T-cell (primary cell): ENCODE measurements around the gene AJUBA. TPM values are rescaled to one million over a fixed set of nuclear protein-coding genes. Genes with fewer than 3 reads are reported as not detected.

ENCODE experiments used
- ATAC-seq, 4 experiments: fragments of 200-7000 bp in 3 of 4; fragments of 150-1000 bp in 1 of 4; cut with Tn5 transposase; replicated peaks in 1 of 4; 1 replicate in 3 of 4; 2 replicates in 1 of 4; pipeline ENCODE4 v1.10.0; 2021; ENCODE audit warnings: moderate library complexity in 3 of 4, mild to moderate bottlenecking in 2 of 4, moderate number of reproducible peaks in 1 of 4
- CTCF ChIA-PET, 2 donors: fragments of 300-600 bp; sonication (Branson Sonifier 250); formaldehyde crosslinking; loops; one replicate each; lab custom pipeline; 2022; ENCODE audit warnings: antibody characterized with exemption in 2 of 2; lab: Charles Lee
- POLR2A ChIA-PET, 2 donors: fragments of 300-600 bp; sonication (Branson Sonifier 250); formaldehyde crosslinking; loops; one replicate each; lab custom pipeline; 2022; ENCODE audit warnings: antibody characterized with exemption in 2 of 2; lab: Charles Lee
- DNase-seq, 35 experiments: peaks; one replicate each; pipeline versions ENCODE4 v3.0.0 to v3.0.0-alpha.2; 2013 to 2023
- H3K27ac ChIP-seq: one replicate; pipeline ENCODE4 v1.5.1; 2013; ENCODE audit warnings: low read length
- H3K27me3 ChIP-seq, 2 experiments: replicated peaks in 1 of 2; 1 replicate in 1 of 2; 2 replicates in 1 of 2; pipeline versions ENCODE4 v1.6.1 to v1.7.0; 2013; ENCODE audit warnings: low read length in 1 of 2, mixed read lengths in 1 of 2; ENCODE audit not compliant: control insufficient read depth in 2 of 2, insufficient read depth in 2 of 2; ENCODE audit errors: extremely low read depth in 1 of 2
- H3K36me3 ChIP-seq, 2 donors: 1 replicate in 1 of 2; 2 replicates in 1 of 2; pipeline versions ENCODE4 v1.6.1 to v1.7.0; 2013; ENCODE audit warnings: low read length in 1 of 2; ENCODE audit not compliant: control insufficient read depth in 2 of 2, insufficient read depth in 1 of 2; ENCODE audit errors: extremely low read depth in 1 of 2
- H3K4me1 ChIP-seq, 2 experiments: 1 replicate in 1 of 2; 2 replicates in 1 of 2; pipeline versions ENCODE4 v1.6.1 to v1.7.0; 2013; ENCODE audit warnings: low read length in 2 of 2, mixed read lengths in 1 of 2; ENCODE audit not compliant: insufficient read depth in 2 of 2, control insufficient read depth in 1 of 2; ENCODE audit errors: extremely low read depth in 1 of 2
- H3K4me3 ChIP-seq, 2 donors: 1 replicate in 1 of 2; 2 replicates in 1 of 2; pipeline versions ENCODE4 v1.5.1 to v1.7.0; 2013; ENCODE audit warnings: mild to moderate bottlenecking in 2 of 2, low read length in 1 of 2, moderate library complexity in 1 of 2; ENCODE audit not compliant: control insufficient read depth in 1 of 2; ENCODE audit errors: extremely low read depth in 1 of 2
- H3K9me3 ChIP-seq: 2 replicates; pipeline ENCODE4 v1.7.0; 2013
- H3K27ac Mint-ChIP-seq, 2 donors: one replicate each; pipeline ENCODE4 v1.8.0; 2020 to 2021; ENCODE audit warnings: mild to moderate bottlenecking in 2 of 2, mixed read lengths in 2 of 2
- H3K27me3 Mint-ChIP-seq, 2 donors: one replicate each; pipeline ENCODE4 v1.8.0; 2021 to 2022; ENCODE audit warnings: mixed read lengths in 2 of 2
- H3K36me3 Mint-ChIP-seq: one replicate; pipeline ENCODE4 v1.8.0; 2021; ENCODE audit warnings: mixed read lengths
- H3K4me1 Mint-ChIP-seq, 3 donors: one replicate each; pipeline ENCODE4 v1.8.0; 2020 to 2022; ENCODE audit warnings: mixed read lengths in 3 of 3, mild to moderate bottlenecking in 1 of 3
- H3K4me3 Mint-ChIP-seq, 3 donors: one replicate each; pipeline ENCODE4 v1.8.0; 2020 to 2022; ENCODE audit warnings: mild to moderate bottlenecking in 3 of 3, mixed read lengths in 3 of 3, moderate library complexity in 3 of 3
- H3K9me3 Mint-ChIP-seq, 3 donors: one replicate each; pipeline ENCODE4 v1.8.0; 2020 to 2022; ENCODE audit warnings: mixed read lengths in 3 of 3
- WGBS: methylation state at CpG from one replicate; pipeline ENCODE4 v1.1.5; 2013; ENCODE audit warnings: missing lambda C conversion rate; ENCODE audit not compliant: insufficient coverage; 5-methylcytosine and 5-hydroxymethylcytosine counted together
- total RNA-seq, 35 experiments: library from RNA in 6 of 35; stranded (reverse) in 6 of 35; fragments of 120-200 nt in 1 of 35; gene quantifications; one replicate each; pipeline versions ENCODE4 v1.2.1 to v1.2.4 and lab custom pipeline; 2013 to 2026

The AJUBA gene
- total RNA-seq (1 to 10 TPM; 1.8 to 3.1 (median 2.4) TPM), total RNA-seq (lab: John Stamatoyannopoulos, UW) (1.1 to 6.9 (median 2.4) reads per million in 29 experiments)
- total RNA-seq (2013): 1.1 TPM

- Histone ChIP-seq H3K27ac (no peak within 1 kb of the TSS), H3K9me3 (no peaks in the 10 kb centered on the region), H3K4me3 (peak within 1 kb of the TSS; percentile 64 to 92), H3K27me3 (peaks cover 0 to 22% of the 10 kb centered on the region in 2 experiments), H3K4me1 (peaks cover 2 to 37% of the 10 kb centered on the region in 2 experiments), H3K36me3 (peaks cover 0 to 4% of the 10 kb centered on the region in 2 donors)
- H3K4me1 Mint-ChIP-seq: peaks cover 9 to 11% (median 10%) of the 10 kb centered on the region in 3 donors
- WGBS: under 1% methylated on average over 47 of the region's 48 CpGs
- DNase-seq (peak; percentile 47 to 80 (median 65)), ATAC-seq (peak; percentile 60 to 63 (median 62))
- H3K27me3 Mint-ChIP-seq: no peaks in the 10 kb centered on the region
- ChIA-PET POLR2A (interaction anchor here (0.5 to 0.6 kb wide), 3 partner anchors 13 to 158 kb away, joined by 3 to 5 read pairs (median 4); no protein-coding TSS in a partner anchor), CTCF (interaction anchor here (0.6 to 2.9 kb wide), 16 partner anchors 8 to 1137 kb away, joined by 3 to 17 read pairs (median 4); partner anchors contain the start of gene PRMT5 (in 1 of the 2))
- H3K4me3 Mint-ChIP-seq: peak within 1 kb of the TSS in 1 of 3 donors; percentile 66
- no peak within 1 kb of the TSS for H3K27ac Mint-ChIP-seq
- no peaks in the 10 kb centered on the region for H3K36me3 Mint-ChIP-seq
- no peaks in the 10 kb centered on the region for H3K9me3 Mint-ChIP-seq
Observed at GRCh38 chr14:22982477-22983245, at the start of gene AJUBA. TSS of gene AJUBA (minus strand) at chr14:22982551. CDS start at chr14:22982266, 285 bp downstream.

DNA sequence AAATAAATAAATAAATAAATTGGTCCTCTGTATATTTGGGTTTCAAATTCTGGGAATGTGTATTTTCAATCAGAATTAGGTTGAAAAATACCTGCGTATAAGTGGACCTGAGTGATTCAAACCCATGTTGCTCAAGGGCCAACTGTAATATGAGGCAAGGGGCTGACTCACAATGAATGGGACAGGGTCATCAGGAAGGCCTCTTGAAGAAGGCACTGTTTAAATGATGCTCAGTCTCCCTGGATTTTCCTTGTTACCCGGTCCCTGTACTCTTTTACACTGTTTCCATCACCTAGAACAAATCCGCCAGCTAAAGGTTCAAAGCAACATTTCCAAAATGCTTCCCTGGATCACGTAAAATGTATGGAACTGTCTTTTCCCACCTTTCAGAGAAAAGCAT, 48.6 kb upstream of the AJUBA start:
- H3K4me1 Mint-ChIP-seq: peaks cover 50 to 55% (median 54%) of the 10 kb centered on the region in 3 donors
- Histone ChIP-seq H3K27me3 (no peaks in the 10 kb centered on the region), H3K4me3 (no peak overlapping the region), H3K27ac (no peak overlapping the region), H3K9me3 (no peaks in the 10 kb centered on the region), H3K4me1 (peaks cover 23 to 30% of the 10 kb centered on the region in 2 experiments), H3K36me3 (peaks cover 0 to 28% of the 10 kb centered on the region in 2 donors)
- ChIA-PET POLR2A (interaction anchor here (0.5 to 0.6 kb wide), 3 partner anchors 17 to 91 kb away, joined by 3 to 4 read pairs (median 3); no protein-coding TSS in a partner anchor), CTCF (interaction anchor here (0.8 to 1.4 kb wide), 3 partner anchors 19 to 266 kb away, joined by 3 to 10 read pairs (median 4); no protein-coding TSS in a partner anchor)
- H3K27me3 Mint-ChIP-seq: no peaks in the 10 kb centered on the region
- peaks cover 26% of the 10 kb centered on the region for H3K36me3 Mint-ChIP-seq
- WGBS: 100% methylated on average over 3 of the region's 4 CpGs
- H3K9me3 Mint-ChIP-seq: no peaks in the 10 kb centered on the region
- peak overlapping the region in 1 of 3 donors; percentile 16 for H3K4me3 Mint-ChIP-seq
- ATAC-seq (no peak), DNase-seq (no peak)
- H3K27ac Mint-ChIP-seq: no peak overlapping the region

GRCh38 chr14:23028799-23029198, 46.4 kb upstream of the AJUBA start:
- Mint-ChIP-seq H3K9me3 (no peaks in the 10 kb centered on the region), H3K4me3 (peak overlapping the region; percentile 0 to 51 (median 41)), H3K27ac (peak overlapping the region; percentile 67 to 84), H3K36me3 (peaks cover 40% of the 10 kb centered on the region), H3K4me1 (peaks cover 54 to 61% (median 55%) of the 10 kb centered on the region in 3 donors), H3K27me3 (no peaks in the 10 kb centered on the region)
- peak in 20 of 35 experiments; percentile 13 to 63 (median 24) for DNase-seq
- POLR2A ChIA-PET: interaction anchor here in 1 of 2 donors (0.8 to 1.0 kb wide), 2 partner anchors 22 to 43 kb away, joined by 3 read pairs; no protein-coding TSS in a partner anchor
- ATAC-seq: peak; percentile 80 to 98 (median 92)
- peaks cover 25 to 36% of the 10 kb centered on the region in 2 experiments for H3K4me1 ChIP-seq
- H3K9me3 ChIP-seq: no peaks in the 10 kb centered on the region
- H3K4me3 ChIP-seq: no peak overlapping the region
- no peaks in the 10 kb centered on the region for H3K27me3 ChIP-seq
- 0% methylated on average over 2 of the region's 2 CpGs for WGBS
- CTCF ChIA-PET: interaction anchor here (1.0 to 2.6 kb wide), 6 partner anchors 21 to 42 kb away, joined by 3 to 15 read pairs (median 5); no protein-coding TSS in a partner anchor
- H3K27ac ChIP-seq: peak overlapping the region; percentile 64
- H3K36me3 ChIP-seq: peaks cover 0 to 39% of the 10 kb centered on the region in 2 donors

DNA sequence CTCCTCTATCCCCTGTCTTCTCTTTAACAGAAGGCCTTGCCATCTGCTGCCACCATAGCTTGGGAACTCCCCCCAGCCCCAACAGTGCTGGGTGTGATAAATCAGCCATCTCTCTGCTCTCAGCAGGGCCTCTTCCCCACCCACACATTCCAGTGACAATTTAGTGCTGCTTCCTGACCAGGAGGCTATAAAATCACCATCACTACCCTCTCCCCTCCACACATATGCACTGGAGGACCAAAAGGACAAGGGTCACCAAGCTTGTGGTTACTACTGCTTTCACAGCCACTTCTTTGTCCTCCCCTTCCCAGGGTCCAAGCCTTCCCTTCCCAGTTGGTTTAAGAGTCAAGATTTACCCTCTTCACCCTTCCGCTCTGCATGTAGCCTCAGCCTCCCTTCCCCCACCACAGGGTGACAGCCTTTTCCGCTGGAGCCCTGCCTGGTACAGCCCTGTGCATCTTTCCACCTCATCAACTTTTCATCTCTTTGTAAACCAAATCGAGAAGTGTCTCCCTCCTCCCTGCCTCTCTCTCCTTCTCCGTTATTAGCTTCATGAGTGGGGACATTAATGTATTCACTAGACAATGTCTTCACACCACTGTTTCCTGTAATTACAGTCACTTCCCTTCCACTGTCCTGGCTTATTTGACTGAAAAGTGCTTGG, 42.9 kb upstream of the AJUBA start:
- POLR2A ChIA-PET: no interaction called here
- Mint-ChIP-seq H3K27me3 (no peaks in the 10 kb centered on the region), H3K9me3 (no peaks in the 10 kb centered on the region), H3K27ac (peak overlapping the region; percentile 58 to 84), H3K36me3 (peaks cover 28% of the 10 kb centered on the region), H3K4me3 (peak overlapping the region in 1 of 3 donors; percentile 36), H3K4me1 (peaks cover 65 to 78% (median 65%) of the 10 kb centered on the region in 3 donors)
- CTCF ChIA-PET: no interaction called here
- peaks cover 0 to 15% of the 10 kb centered on the region in 2 donors for H3K36me3 ChIP-seq
- ATAC-seq: no peak
- peak in 1 of 35 experiments; percentile 12 for DNase-seq
- peaks cover 35 to 48% of the 10 kb centered on the region in 2 experiments for H3K4me1 ChIP-seq
- 64% methylated on average over 2 of the region's 4 CpGs for WGBS
- no peaks in the 10 kb centered on the region for H3K27me3 ChIP-seq
- peak overlapping the region; percentile 7 for H3K27ac ChIP-seq
- no peaks in the 10 kb centered on the region for H3K9me3 ChIP-seq
- no peak overlapping the region for H3K4me3 ChIP-seq

DNA sequence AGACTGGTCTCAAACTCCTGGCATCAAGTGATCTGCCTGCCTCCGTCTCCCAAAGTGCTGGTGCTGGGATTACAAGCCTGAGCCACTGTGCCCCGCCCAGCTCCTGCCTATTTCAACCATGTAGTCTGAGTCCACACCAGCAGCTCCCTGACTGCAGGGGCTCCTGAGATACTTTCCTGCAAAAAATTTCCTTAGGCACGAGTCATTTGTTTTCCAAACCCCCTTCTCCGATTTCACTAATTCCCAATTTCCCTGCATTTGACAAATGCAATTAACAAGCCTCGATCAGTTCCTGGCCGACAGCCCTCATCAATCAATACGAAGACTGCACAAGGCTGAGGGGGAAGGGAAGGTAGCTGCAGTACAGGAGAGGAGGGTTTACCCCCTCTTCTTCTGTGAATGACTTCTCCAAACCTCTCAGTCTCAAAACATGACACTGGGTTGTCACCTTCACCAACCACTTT, 42.3 kb upstream of the AJUBA start:
- Mint-ChIP-seq H3K27ac (peak overlapping the region; percentile 58 to 84), H3K4me1 (peaks cover 66 to 78% (median 67%) of the 10 kb centered on the region in 3 donors), H3K27me3 (no peaks in the 10 kb centered on the region), H3K9me3 (no peaks in the 10 kb centered on the region), H3K4me3 (peak overlapping the region in 1 of 3 donors; percentile 36), H3K36me3 (peaks cover 28% of the 10 kb centered on the region)
- no peak overlapping the region for H3K27ac ChIP-seq
- no peaks in the 10 kb centered on the region for H3K27me3 ChIP-seq
- no peak for ATAC-seq
- peaks cover 39 to 51% of the 10 kb centered on the region in 2 experiments for H3K4me1 ChIP-seq
- H3K4me3 ChIP-seq: no peak overlapping the region
- ChIA-PET CTCF (interaction anchor here (0.7 to 1.0 kb wide), 2 partner anchors 24 to 479 kb away, joined by 3 to 5 read pairs; no protein-coding TSS in a partner anchor), POLR2A (interaction anchor here in 1 of 2 donors (0.7 kb wide), 1 partner anchor 75 kb away, joined by 3 read pairs; no protein-coding TSS in a partner anchor)
- peaks cover 0 to 15% of the 10 kb centered on the region in 2 donors for H3K36me3 ChIP-seq
- H3K9me3 ChIP-seq: no peaks in the 10 kb centered on the region
- WGBS: 94% methylated on average over 2 of the region's 7 CpGs
- DNase-seq: no peak
